ENCODE data around the gene PRLHR. TPM values are rescaled to one million over a fixed set of nuclear protein-coding genes. Genes with fewer than 3 reads are reported as not detected.

Gene PRLHR
- 1 to 10 TPM in 1 of 6 donors, not detected in 5; 2.1 TPM for total RNA-seq

- 9 to 11% methylated on average over 27 to 52 of the region's 52 CpGs for WGBS, 2 donors
- Histone ChIP-seq H3K27me3 (peaks cover 0 to 34% (median 22%) of the 10 kb centered on the region in 4 donors), H3K9me3 (peaks cover 0 to 5% (median 0%) of the 10 kb centered on the region in 4 donors), H3K36me3 (no peaks in the 10 kb centered on the region), H3K4me3 (no peak within 1 kb of the TSS), H3K27ac (no peak within 1 kb of the TSS), H3K4me1 (peaks cover 0 to 15% (median 0%) of the 10 kb centered on the region in 4 donors)
- DNase-seq (peak in 1 of 2 donors; percentile 74), ATAC-seq (ENCODE audit: low FRiP score in 2 of 2) (no peak)
- TF ChIP-seq POLR2AphosphoS5 (IDR thresholded peaks at IDR 0.05): no peak
Measured at GRCh38 chr10:118595598-118596425, at the start of gene PRLHR. PRLHR (minus strand) TSS chr10:118595648; CDS start chr10:118595244, 404 bp downstream.

- Histone ChIP-seq H3K4me3 (no peak overlapping the region), H3K4me1 (no peaks in the 10 kb centered on the region), H3K9me3 (peaks cover 0 to 4% (median 0%) of the 10 kb centered on the region in 4 donors), H3K27ac (no peak overlapping the region), H3K27me3 (no peaks in the 10 kb centered on the region), H3K36me3 (no peaks in the 10 kb centered on the region)
- 80 to 100% methylated on average over 1 to 2 of the region's 2 CpGs for WGBS, 2 donors
- DNase-seq: no peak
- TF ChIP-seq POLR2A (IDR thresholded peaks at IDR 0.05) (no peak), CTCF (IDR thresholded peaks at IDR 0.05) (no peak), EP300 (IDR thresholded peaks at IDR 0.05) (no peak), POLR2AphosphoS5 (IDR thresholded peaks at IDR 0.05) (no peak)
- no peak for ATAC-seq (ENCODE audit: low FRiP score in 2 of 2)
Measured at GRCh38 chr10:118642228-118642627, 46.8 kb upstream of the PRLHR start.

- Histone ChIP-seq H3K4me1 (no peaks in the 10 kb centered on the region), H3K27ac (no peak overlapping the region), H3K9me3 (peaks cover 0 to 4% (median 0%) of the 10 kb centered on the region in 4 donors), H3K36me3 (no peaks in the 10 kb centered on the region), H3K27me3 (no peaks in the 10 kb centered on the region), H3K4me3 (no peak overlapping the region)
- ATAC-seq (ENCODE audit: low FRiP score in 2 of 2): no peak
- DNase-seq: no peak
- no peak for TF ChIP-seq EP300 (IDR thresholded peaks at IDR 0.05)
- no peak for TF ChIP-seq POLR2A (IDR thresholded peaks at IDR 0.05)
- TF ChIP-seq CTCF (IDR thresholded peaks at IDR 0.05): no peak
- TF ChIP-seq POLR2AphosphoS5 (IDR thresholded peaks at IDR 0.05): no peak
- WGBS, 2 donors: 74 to 81% methylated on average over 5 to 9 of the region's 9 CpGs
Measured at GRCh38 chr10:118638680-118639079, 43.2 kb upstream of the PRLHR start.

- no peak for TF ChIP-seq POLR2A (IDR thresholded peaks at IDR 0.05)
- TF ChIP-seq EP300 (IDR thresholded peaks at IDR 0.05): no peak
- TF ChIP-seq POLR2AphosphoS5 (IDR thresholded peaks at IDR 0.05): no peak
- no peak for TF ChIP-seq CTCF (IDR thresholded peaks at IDR 0.05)
Measured at GRCh38 chr10:118635674-118636402, 40.4 kb upstream of the PRLHR start.

GRCh38 chr10:118633786-118634185 is 38.3 kb upstream of the PRLHR start:
- Histone ChIP-seq H3K4me1 (no peaks in the 10 kb centered on the region), H3K27me3 (no peaks in the 10 kb centered on the region), H3K27ac (no peak overlapping the region), H3K36me3 (no peaks in the 10 kb centered on the region), H3K4me3 (no peak overlapping the region), H3K9me3 (no peaks in the 10 kb centered on the region)
- WGBS, 2 donors: 73 to 74% methylated on average over 7 of the region's 7 CpGs
- no peak for TF ChIP-seq CTCF (IDR thresholded peaks at IDR 0.05)
- TF ChIP-seq EP300 (IDR thresholded peaks at IDR 0.05): no peak
- no peak for TF ChIP-seq POLR2AphosphoS5 (IDR thresholded peaks at IDR 0.05)
- DNase-seq: no peak
- ATAC-seq (ENCODE audit: low FRiP score in 2 of 2): no peak

More at GRCh38 chr10:118635674-118636402, 40.4 kb upstream of the PRLHR start:
- Histone ChIP-seq H3K27ac (no peak overlapping the region), H3K27me3 (no peaks in the 10 kb centered on the region), H3K4me1 (no peaks in the 10 kb centered on the region), H3K9me3 (peaks cover 0 to 4% (median 0%) of the 10 kb centered on the region in 4 donors), H3K4me3 (no peak overlapping the region), H3K36me3 (no peaks in the 10 kb centered on the region)
- 87 to 91% methylated on average over 3 to 4 of the region's 4 CpGs for WGBS, 2 donors
- ATAC-seq (ENCODE audit: low FRiP score in 2 of 2) (no peak), DNase-seq (no peak)

Data from upper lobe of left lung (tissue), 6 donors.